Endothelial cell of hepatic sinusoid (primary cell): ENCODE measurements around the gene LRRC31.

Experiments used
- in situ Hi-C: cut with HindIII; loops from 2 replicates; pipeline ENCODE4 v1.10.0; 2017; ENCODE audit warnings: low sequenced_read_pairs

LRRC31 gene

GRCh38 chr3:169864270-169864669 lies 5.5 kb downstream of the LRRC31 start:
- in situ Hi-C loops = no loop called here

GRCh38 chr3:169863458-169863899 lies 6.3 kb downstream of the LRRC31 start:
- in situ Hi-C loops = no loop called here

- in situ Hi-C loops = no loop called here
Measured at GRCh38 chr3:169861871-169862270, 7.9 kb downstream of the LRRC31 start.

- in situ Hi-C loops = no loop called here
Measured at GRCh38 chr3:169857811-169858210, 11.9 kb downstream of the LRRC31 start.

- in situ Hi-C loops = no loop called here
Measured at GRCh38 chr3:169855514-169855913, 14.2 kb downstream of the LRRC31 start.

GRCh38 chr3:169850618-169851017 lies 19.1 kb downstream of the LRRC31 start:
- in situ Hi-C loops = no loop called here

- in situ Hi-C loops = loop anchor here (5.0 kb wide), 1 partner anchor 89 kb away; no protein-coding TSS in a partner anchor
Measured at GRCh38 chr3:169848741-169849140, 21.0 kb downstream of the LRRC31 start.

GRCh38 chr3:169847896-169848295 lies 21.8 kb downstream of the LRRC31 start:
- in situ Hi-C loops = loop anchor here (5.0 kb wide), 1 partner anchor 89 kb away; no protein-coding TSS in a partner anchor

- in situ Hi-C loops = loop anchor here (5.0 kb wide), 1 partner anchor 91 kb away; no protein-coding TSS in a partner anchor
Measured at GRCh38 chr3:169846458-169847193, 23.1 kb downstream of the LRRC31 start.

- in situ Hi-C loops = no loop called here
Measured at GRCh38 chr3:169842960-169843359, 26.8 kb downstream of the LRRC31 start.

- in situ Hi-C loops = no loop called here
Measured at GRCh38 chr3:169841171-169841570, 28.6 kb downstream of the LRRC31 start.

GRCh38 chr3:169838511-169839030 lies 31.2 kb downstream of the LRRC31 start:
- in situ Hi-C loops = no loop called here

- in situ Hi-C loops = no loop called here
Measured at GRCh38 chr3:169836942-169837275, 32.8 kb downstream of the LRRC31 start.

GRCh38 chr3:169836078-169836941 lies 33.4 kb downstream of the LRRC31 start:
- in situ Hi-C loops = no loop called here

GRCh38 chr3:169835533-169835932 lies 34.2 kb downstream of the LRRC31 start:
- in situ Hi-C loops = no loop called here

GRCh38 chr3:169827712-169828111 lies 42.0 kb downstream of the LRRC31 start:
- in situ Hi-C loops = no loop called here

GRCh38 chr3:169825316-169825715 lies 44.4 kb downstream of the LRRC31 start:
- in situ Hi-C loops = no loop called here

- in situ Hi-C loops = no loop called here
Measured at GRCh38 chr3:169822983-169823382, 46.8 kb downstream of the LRRC31 start.

GRCh38 chr3:169822540-169822939 lies 47.2 kb downstream of the LRRC31 start:
- in situ Hi-C loops = no loop called here

GRCh38 chr3:169822091-169822490 lies 47.6 kb downstream of the LRRC31 start:
- in situ Hi-C loops = no loop called here

- in situ Hi-C loops = no loop called here
Measured at GRCh38 chr3:169818316-169818715, 51.4 kb downstream of the LRRC31 start.
